HUES64 (cell line): Measurements from ENCODE around the gene PCDHA9. TPM values are rescaled to one million over a fixed set of nuclear protein-coding genes. Genes with fewer than 3 reads are reported as not detected.
A peak's percentile ranks its signal among the peaks of the same experiment; 100 is the strongest.
"Not testable (repeated sequence)": the region's sequence is repeated elsewhere in the genome, so short reads cannot be mapped to it uniquely, and the experiment has no call there.

Experiments used
- H3K27ac ChIP-seq: 2 replicates; pipeline ENCODE4 v1.7.0; 2013; ENCODE audit warnings: low read depth, low read length, inconsistent platforms
- H3K27me3 ChIP-seq: 2 replicates; pipeline ENCODE4 v1.6.1; 2013; ENCODE audit warnings: mild to moderate bottlenecking, low read length; ENCODE audit not compliant: insufficient read depth
- H3K36me3 ChIP-seq: 2 replicates; pipeline ENCODE4 v1.6.1; 2013; ENCODE audit warnings: mild to moderate bottlenecking, low read length; ENCODE audit not compliant: insufficient read depth
- H3K4me1 ChIP-seq: 2 replicates; pipeline ENCODE4 v1.6.1; 2013; ENCODE audit warnings: mild to moderate bottlenecking, low read length, moderate library complexity; ENCODE audit not compliant: insufficient read depth
- H3K4me3 ChIP-seq: 2 replicates; pipeline ENCODE4 v1.5.1; 2013; ENCODE audit warnings: mild to moderate bottlenecking, low read length, moderate library complexity
- H3K9ac ChIP-seq: 2 replicates; pipeline ENCODE4 v1.6.1; 2013; ENCODE audit warnings: mild to moderate bottlenecking, low read depth, low read length
- H3K9me3 ChIP-seq: 2 replicates; pipeline ENCODE4 v1.6.1; 2013; ENCODE audit warnings: low read depth, low read length; ENCODE audit not compliant: insufficient read depth
- WGBS: fragments of 150-250, 120-280 bp; methylation state at CpG from one replicate; pipeline ENCODE4 v1.1.7; 2013; ENCODE audit warnings: missing lambda C conversion rate; 5-methylcytosine and 5-hydroxymethylcytosine counted together
- polyA plus RNA-seq, 2 experiments: library from polyadenylated mRNA; stranded (reverse); fragments of 50-300 nt; gene quantifications; one replicate each; pipeline ENCODE4 v1.2.3, GENCODE V29; 2013

Gene PCDHA9, protein sequence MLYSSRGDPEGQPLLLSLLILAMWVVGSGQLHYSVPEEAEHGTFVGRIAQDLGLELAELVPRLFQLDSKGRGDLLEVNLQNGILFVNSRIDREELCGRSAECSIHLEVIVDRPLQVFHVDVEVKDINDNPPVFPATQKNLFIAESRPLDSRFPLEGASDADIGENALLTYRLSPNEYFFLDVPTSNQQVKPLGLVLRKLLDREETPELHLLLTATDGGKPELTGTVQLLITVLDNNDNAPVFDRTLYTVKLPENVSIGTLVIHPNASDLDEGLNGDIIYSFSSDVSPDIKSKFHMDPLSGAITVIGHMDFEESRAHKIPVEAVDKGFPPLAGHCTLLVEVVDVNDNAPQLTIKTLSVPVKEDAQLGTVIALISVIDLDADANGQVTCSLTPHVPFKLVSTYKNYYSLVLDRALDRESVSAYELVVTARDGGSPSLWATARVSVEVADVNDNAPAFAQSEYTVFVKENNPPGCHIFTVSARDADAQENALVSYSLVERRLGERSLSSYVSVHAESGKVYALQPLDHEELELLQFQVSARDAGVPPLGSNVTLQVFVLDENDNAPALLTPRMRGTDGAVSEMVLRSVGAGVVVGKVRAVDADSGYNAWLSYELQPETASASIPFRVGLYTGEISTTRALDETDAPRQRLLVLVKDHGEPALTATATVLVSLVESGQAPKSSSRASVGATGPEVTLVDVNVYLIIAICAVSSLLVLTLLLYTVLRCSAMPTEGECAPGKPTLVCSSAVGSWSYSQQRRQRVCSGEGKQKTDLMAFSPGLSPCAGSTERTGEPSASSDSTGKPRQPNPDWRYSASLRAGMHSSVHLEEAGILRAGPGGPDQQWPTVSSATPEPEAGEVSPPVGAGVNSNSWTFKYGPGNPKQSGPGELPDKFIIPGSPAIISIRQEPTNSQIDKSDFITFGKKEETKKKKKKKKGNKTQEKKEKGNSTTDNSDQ
- polyA plus RNA-seq (2013, experiment 1 of 2), result 0.10 TPM
- not detected for polyA plus RNA-seq (2013, experiment 2 of 2)

DNA sequence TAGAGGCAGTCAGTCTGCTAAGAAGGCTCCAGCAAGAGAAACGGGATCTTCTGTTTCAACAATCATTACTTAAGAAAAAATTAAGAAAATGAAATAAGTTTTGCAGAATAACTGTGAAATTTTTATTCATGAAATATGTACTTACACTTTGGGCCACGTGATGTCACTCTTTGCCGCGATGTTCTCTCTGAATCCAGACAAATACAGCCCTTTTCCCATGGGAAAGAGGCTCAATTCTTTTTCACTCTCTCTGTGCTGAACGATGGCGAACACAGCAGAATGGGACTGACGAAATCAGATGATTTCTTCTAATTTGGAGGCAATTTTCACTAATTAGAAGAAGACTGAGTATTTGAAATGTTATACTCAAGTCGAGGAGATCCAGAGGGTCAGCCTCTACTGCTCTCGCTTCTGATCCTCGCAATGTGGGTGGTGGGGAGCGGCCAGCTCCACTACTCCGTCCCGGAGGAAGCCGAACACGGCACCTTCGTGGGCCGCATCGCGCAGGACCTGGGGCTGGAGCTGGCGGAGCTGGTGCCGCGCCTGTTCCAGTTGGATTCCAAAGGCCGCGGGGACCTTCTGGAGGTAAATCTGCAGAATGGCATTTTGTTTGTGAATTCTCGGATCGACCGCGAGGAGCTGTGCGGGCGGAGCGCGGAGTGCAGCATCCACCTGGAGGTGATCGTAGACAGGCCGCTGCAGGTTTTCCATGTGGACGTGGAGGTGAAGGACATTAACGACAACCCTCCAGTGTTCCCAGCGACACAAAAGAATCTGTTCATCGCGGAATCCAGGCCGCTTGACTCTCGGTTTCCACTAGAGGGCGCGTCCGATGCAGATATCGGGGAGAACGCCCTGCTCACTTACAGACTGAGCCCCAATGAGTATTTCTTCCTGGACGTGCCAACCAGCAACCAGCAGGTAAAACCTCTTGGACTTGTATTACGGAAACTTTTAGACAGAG lies at the start of gene PCDHA9:
Gene PCDHA9, plus strand, starts transcription at position 244 of the 964 bp plus-strand sequence. Its CDS starts 114 bp downstream, at position 358.
- 95% methylated on average over 39 of the region's 48 CpGs for WGBS
- H3K27ac ChIP-seq, result not testable (repeated sequence)

DNA sequence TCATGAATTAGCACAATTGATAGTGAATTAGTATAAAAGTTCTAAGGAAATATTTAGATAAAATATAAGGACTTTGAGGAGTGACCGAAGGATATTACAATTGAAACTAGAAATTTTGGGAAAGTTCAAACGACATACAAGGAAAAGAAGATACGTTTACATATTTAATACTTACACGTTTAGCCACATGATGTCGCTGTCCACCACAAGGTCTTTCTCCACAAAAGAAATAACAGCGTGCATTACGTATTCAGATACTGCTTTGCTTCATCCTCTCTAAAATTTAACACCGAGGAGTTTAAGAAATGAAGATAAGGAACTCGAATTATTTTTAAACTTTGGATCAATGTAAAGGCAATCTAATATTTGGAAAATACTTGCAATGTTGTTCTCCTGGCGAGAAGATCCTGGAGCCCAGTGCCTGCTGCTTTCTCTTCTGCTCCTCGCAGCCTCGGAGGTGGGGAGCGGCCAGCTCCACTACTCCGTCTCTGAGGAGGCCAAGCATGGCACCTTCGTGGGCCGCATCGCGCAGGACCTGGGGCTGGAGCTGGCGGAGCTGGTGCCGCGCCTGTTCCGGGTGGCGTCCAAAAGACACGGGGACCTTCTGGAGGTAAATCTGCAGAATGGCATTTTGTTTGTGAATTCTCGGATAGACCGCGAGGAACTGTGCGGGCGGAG lies 47.2 kb upstream of the PCDHA9 start, which contains the start of gene PCDHA3:
Gene PCDHA3, plus strand, starts transcription at position 242 of the 678 bp plus-strand sequence.
- H3K27ac ChIP-seq, result no peak within 1 kb of the TSS
- H3K27me3 ChIP-seq, result no peaks in the 10 kb centered on the region
- H3K9me3 ChIP-seq, result no peaks in the 10 kb centered on the region
- H3K4me3 ChIP-seq, result no peak within 1 kb of the TSS
- H3K9ac ChIP-seq, result no peak within 1 kb of the TSS
- 92% methylated on average over 29 of the region's 29 CpGs for WGBS
- no peaks in the 10 kb centered on the region; the same call in 1 of the 2 replicates for H3K36me3 ChIP-seq
- H3K4me1 ChIP-seq, result no peaks in the 10 kb centered on the region

More for the DNA sequence above, at the start of gene PCDHA9:
- not testable (repeated sequence) for H3K4me1 ChIP-seq, H3K36me3 ChIP-seq, H3K27me3 ChIP-seq, H3K9ac ChIP-seq, H3K9me3 ChIP-seq
- peak within 1 kb of the TSS; percentile 28 for H3K4me3 ChIP-seq

DNA sequence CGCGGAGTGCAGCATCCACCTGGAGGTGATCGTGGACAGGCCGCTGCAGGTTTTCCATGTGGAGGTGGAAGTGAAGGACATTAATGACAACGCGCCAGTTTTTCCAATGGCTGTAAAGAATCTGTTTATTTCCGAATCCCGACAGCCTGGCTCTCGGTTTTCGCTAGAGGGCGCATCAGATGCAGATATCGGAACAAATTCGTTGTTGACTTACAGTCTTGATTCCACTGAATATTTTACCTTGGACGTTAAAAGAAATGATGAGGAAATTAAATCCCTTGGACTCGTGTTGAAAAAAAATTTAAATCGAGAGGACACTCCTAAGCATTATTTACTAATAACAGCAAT lies 46.7 kb upstream of the PCDHA9 start:
- no peak overlapping the region for H3K4me3 ChIP-seq

DNA sequence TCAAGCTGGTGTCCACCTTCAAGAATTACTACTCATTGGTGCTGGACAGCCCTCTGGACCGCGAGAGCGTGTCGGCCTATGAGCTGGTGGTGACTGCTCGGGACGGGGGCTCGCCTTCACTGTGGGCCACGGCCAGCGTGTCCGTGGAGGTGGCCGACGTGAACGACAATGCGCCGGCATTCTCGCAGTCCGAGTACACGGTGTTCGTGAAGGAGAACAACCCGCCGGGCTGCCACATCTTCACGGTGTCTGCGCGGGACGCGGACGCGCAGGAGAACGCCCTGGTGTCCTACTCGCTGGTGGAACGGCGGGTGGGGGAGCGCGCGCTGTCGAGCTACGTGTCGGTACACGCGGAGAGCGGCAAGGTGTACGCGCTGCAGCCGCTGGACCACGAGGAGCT lies 45.8 kb upstream of the PCDHA9 start:
- H3K27ac ChIP-seq, H3K27me3 ChIP-seq, H3K4me1 ChIP-seq, H3K9ac ChIP-seq, H3K4me3 ChIP-seq, H3K36me3 ChIP-seq, H3K9me3 ChIP-seq: not testable (repeated sequence)
- WGBS, result 97% methylated on average over 45 of the region's 45 CpGs

More for the DNA sequence above, 46.7 kb upstream of the PCDHA9 start:
- Histone ChIP-seq H3K36me3 (no peaks in the 10 kb centered on the region; the same call in 1 of the 2 replicates), H3K9me3 (no peaks in the 10 kb centered on the region), H3K4me1 (no peaks in the 10 kb centered on the region), H3K27ac (no peak overlapping the region), H3K27me3 (no peaks in the 10 kb centered on the region), H3K9ac (no peak overlapping the region)
- WGBS, result 93% methylated on average over 16 of the region's 16 CpGs

DNA sequence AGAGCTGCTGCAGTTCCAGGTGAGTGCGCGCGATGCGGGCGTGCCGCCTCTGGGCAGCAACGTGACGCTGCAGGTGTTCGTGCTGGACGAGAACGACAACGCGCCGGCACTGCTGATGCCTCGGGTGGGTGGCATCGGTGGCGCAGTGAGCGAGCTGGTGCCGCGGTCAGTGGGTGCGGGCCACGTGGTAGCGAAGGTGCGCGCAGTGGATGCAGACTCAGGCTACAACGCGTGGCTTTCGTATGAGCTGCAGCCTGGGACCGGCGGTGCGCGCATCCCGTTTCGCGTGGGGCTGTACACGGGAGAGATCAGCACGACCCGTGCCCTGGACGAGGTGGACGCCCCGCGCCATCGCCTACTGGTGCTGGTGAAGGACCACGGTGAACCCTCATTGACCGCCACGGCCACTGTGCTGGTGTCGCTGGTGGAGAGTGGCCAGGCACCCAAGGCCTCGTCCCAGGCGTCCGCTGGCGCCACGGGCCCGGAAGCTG lies 45.4 kb upstream of the PCDHA9 start:
- no peak overlapping the region for H3K27ac ChIP-seq
- H3K4me3 ChIP-seq, result no peak overlapping the region
- H3K9ac ChIP-seq, result no peak overlapping the region
- H3K27me3 ChIP-seq, result no peaks in the 10 kb centered on the region
- no peaks in the 10 kb centered on the region for H3K4me1 ChIP-seq
- no peaks in the 10 kb centered on the region for H3K9me3 ChIP-seq
- WGBS, result 96% methylated on average over 53 of the region's 53 CpGs
- no peaks in the 10 kb centered on the region; the same call in 1 of the 2 replicates for H3K36me3 ChIP-seq

DNA sequence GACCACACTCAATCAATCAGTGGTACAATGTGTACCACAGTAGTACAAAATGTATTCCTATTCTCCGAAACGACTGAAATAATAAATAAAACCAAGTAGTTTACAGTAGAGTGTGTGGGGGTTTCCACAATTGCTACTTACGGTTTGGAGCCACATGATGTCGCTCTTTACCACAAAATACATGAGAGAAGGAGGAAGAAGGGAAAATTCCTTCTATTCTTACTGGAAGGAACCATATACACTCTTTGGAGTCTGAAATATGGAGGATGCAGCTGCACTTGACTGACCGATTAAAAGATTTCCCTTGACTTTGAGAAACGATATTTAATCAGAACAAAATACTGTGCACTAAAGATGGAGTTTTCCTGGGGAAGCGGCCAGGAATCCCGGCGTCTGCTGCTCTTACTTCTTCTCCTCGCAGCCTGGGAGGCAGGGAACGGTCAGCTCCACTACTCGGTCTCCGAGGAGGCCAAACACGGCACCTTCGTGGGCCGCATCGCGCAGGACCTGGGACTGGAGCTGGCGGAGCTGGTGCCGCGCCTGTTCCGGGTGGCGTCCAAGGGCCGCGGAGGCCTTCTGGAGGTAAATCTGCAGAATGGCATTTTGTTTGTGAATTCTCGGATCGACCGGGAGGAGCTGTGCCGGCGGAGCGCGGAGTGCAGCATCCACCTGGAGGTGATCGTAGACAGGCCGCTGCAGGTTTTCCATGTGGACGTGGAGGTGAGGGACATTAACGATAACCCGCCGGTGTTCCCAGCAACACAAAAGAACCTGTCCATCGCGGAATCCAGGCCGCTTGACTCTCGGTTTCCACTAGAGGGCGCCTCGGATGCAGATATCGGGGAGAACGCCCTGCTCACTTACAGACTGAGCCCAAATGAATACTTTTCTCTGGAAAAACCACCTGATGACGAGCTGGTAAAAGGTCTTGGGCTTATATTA lies 41.1 kb upstream of the PCDHA9 start, which contains the start of gene PCDHA4:
Gene PCDHA4, plus strand, starts transcription at position 235 of the 942 bp plus-strand sequence.
- Histone ChIP-seq H3K9ac (peak within 1 kb of the TSS; percentile 80), H3K4me3 (peak within 1 kb of the TSS; percentile 69), H3K9me3 (no peaks in the 10 kb centered on the region), H3K27ac (no peak within 1 kb of the TSS), H3K27me3 (no peaks in the 10 kb centered on the region), H3K36me3 (no peaks in the 10 kb centered on the region), H3K4me1 (no peaks in the 10 kb centered on the region)
- 51% methylated on average over 45 of the region's 47 CpGs for WGBS

DNA sequence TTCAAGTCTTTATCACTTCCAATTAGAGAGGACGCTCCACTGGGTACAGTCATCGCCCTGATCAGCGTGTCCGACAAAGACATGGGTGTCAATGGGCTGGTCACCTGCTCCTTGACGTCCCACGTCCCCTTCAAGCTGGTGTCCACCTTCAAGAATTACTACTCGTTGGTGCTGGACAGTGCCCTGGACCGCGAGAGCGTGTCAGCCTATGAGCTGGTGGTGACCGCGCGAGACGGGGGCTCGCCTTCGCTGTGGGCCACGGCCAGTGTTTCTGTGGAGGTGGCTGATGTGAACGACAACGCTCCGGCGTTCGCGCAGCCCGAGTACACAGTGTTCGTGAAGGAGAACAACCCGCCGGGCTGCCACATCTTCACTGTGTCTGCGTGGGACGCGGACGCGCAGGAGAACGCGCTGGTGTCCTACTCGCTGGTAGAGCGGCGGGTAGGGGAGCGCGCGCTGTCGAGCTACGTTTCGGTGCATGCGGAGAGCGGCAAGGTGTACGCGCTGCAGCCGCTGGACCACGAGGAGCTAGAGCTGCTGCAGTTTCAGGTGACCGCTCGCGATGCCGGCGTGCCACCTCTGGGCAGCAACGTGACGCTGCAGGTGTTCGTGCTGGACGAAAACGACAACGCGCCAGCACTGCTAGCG lies 39.8 kb upstream of the PCDHA9 start:
- not testable (repeated sequence) for H3K9me3 ChIP-seq, H3K36me3 ChIP-seq, H3K4me1 ChIP-seq, H3K4me3 ChIP-seq, H3K27me3 ChIP-seq, H3K27ac ChIP-seq, H3K9ac ChIP-seq
- 96% methylated on average over 62 of the region's 62 CpGs for WGBS

DNA sequence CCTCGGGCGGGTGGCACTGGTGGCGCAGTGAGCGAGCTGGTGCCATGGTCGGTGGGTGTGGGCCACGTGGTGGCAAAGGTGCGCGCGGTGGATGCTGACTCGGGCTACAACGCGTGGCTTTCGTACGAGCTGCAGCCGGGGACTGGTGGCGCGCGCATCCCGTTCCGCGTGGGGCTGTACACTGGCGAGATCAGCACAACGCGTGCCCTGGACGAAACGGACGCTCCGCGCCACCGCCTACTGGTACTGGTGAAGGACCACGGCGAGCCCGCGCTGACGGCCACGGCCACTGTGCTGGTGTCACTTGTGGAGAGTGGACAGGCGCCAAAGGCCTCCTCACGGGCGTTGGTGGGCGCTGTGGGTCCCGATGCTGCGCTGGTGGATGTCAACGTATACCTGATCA lies 39.3 kb upstream of the PCDHA9 start:
- 96% methylated on average over 43 of the region's 43 CpGs for WGBS
- H3K27ac ChIP-seq, result no peak overlapping the region
- H3K4me3 ChIP-seq, result no peak overlapping the region
- H3K9me3 ChIP-seq, result no peaks in the 10 kb centered on the region
- no peaks in the 10 kb centered on the region for H3K4me1 ChIP-seq
- no peaks in the 10 kb centered on the region for H3K27me3 ChIP-seq
- no peak overlapping the region for H3K9ac ChIP-seq
- no peaks in the 10 kb centered on the region for H3K36me3 ChIP-seq
